WI38 (cell line): ENCODE data around the gene BORCS5.

Experiments
- H3K4me3 ChIP-seq: 2 replicates; pipeline ENCODE4 v1.5.1; 2011; ENCODE audit warnings: low read depth, mild to moderate bottlenecking, control low read depth, low read length
- TF ChIP-seq, protein P1 (sequence below): IDR thresholded peaks from 2 replicates; pipeline ENCODE4 v1.5.1; 2012; ENCODE audit warnings: low read depth, mild to moderate bottlenecking, control low read depth, low read length

The BORCS5 gene

DNA sequence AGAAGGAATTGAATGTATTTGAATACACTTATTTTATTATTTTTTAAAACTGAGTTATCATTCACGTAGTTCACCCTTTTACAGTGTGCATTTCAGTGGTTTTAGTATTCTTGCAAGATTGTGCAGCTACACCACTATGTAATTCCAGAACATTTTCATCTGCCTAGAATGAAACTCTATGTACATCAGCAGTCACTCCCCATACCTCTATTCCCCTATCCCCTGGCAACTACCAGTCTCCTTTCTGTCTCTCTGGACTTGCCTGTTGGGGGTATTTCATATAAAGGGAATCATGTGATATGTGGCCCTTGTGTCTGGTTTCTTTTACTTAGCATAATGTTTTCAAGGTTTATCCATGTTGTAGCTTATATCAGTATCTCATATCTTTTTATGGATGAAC lies 96.8 kb downstream of the BORCS5 start:
- no peak overlapping the region for H3K4me3 ChIP-seq
- TF ChIP-seq, protein P1, sequence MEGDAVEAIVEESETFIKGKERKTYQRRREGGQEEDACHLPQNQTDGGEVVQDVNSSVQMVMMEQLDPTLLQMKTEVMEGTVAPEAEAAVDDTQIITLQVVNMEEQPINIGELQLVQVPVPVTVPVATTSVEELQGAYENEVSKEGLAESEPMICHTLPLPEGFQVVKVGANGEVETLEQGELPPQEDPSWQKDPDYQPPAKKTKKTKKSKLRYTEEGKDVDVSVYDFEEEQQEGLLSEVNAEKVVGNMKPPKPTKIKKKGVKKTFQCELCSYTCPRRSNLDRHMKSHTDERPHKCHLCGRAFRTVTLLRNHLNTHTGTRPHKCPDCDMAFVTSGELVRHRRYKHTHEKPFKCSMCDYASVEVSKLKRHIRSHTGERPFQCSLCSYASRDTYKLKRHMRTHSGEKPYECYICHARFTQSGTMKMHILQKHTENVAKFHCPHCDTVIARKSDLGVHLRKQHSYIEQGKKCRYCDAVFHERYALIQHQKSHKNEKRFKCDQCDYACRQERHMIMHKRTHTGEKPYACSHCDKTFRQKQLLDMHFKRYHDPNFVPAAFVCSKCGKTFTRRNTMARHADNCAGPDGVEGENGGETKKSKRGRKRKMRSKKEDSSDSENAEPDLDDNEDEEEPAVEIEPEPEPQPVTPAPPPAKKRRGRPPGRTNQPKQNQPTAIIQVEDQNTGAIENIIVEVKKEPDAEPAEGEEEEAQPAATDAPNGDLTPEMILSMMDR: no peak

DNA sequence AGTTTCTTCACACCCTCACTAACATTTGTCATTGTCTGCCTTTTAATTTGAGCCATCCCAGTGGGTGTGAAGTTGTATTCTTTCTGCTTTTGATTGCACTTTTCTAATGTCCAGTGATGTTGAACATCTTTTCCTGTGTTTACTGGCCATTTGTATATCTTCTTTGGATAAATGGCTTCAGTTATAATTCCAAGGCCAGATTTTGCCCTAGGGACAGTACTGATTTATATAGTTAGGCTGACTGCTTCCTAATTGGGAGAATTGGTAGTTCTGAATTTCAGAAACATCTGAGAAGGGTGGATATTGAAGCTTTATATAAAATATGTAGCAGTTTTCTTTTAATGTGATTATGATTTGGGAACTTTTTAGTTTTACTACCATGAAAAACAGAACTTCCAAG lies 97.4 kb downstream of the BORCS5 start:
- TF ChIP-seq, protein P1: no peak
- no peak overlapping the region for H3K4me3 ChIP-seq

DNA sequence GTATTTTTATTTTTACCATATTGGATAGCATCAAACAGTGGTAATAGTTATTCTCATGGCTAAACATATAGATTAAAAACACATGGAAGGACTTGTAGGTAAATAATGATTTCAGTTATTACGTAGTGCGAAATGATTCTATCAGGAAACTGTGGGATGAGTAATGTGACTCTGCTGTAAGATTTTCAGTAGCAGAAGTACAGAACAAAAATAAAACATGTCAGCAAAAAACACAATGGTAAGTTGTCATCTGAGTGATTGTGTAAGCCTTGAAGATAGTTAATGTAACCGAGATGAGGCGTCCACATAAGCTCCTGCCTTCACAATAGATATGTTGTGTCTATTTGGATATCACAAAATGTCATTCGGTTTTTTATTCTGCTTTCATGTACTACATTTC lies 99.8 kb downstream of the BORCS5 start:
- TF ChIP-seq, protein P1: no peak
- no peak overlapping the region for H3K4me3 ChIP-seq

DNA sequence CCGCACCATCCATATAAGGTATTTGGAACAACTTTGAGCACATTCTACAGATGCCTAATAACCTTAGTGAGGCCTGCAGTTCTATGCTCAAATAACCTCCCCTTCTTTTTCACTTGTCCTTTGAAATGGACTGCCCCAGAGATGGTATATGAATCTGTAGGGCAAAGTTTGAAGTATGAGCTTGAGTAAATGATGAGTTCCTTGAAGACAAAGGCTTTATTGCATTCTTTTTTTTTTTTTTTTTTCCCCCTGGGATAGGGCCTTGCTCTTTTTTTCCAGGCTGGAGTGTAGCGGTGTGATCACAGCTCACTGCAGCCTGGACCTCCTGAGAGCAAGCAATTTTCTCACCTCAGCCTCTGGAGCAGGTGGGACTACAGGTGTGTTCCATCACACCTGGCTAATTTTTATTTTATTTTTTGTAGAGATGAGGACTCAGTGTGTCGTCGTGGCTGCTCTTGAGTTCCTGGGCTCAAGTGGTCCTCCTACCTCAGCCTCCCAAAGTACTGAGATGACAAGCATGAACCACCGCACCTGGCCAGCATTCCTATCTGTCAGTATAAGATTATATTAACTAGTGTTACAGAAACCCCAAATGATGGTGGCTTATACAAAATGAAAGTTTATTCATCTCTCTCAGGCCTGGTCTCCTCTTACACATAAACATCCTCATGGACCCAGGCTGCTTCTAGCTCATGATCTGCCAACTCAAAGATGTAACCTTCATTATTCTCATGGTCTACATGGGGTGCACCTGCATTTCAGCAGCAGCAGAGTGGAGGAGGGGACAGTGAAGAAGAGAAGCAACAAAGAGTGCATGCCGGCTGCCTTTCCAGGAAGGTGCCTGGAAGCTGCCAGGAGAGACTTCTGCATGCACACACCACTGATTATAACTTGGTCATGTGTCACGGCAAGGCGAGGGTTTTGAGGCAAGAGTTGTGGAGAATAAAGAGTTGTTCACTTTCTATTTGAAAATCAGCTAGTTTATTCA lies 104.4 kb downstream of the BORCS5 start:
- no peak overlapping the region for H3K4me3 ChIP-seq
- TF ChIP-seq, protein P1: no peak

DNA sequence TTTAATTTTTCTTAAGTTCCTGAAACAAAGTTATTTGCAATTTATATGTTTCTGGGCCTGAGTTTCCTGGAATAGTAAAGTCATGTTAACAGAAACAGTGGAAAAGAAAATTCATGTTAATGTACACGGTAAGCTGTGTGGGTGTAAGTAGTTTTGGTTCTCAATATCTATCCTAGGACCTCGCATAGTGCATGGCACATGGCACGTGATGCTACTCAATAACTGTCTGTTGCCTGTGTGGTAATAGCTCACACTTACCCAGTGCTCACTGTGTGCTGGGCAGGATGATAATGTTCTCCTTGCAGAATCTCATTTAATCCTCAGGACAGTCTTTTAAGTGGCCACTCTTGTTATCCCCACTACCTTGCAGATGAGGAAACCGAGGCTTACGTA lies 105.0 kb downstream of the BORCS5 start:
- TF ChIP-seq, protein P1: no peak
- no peak overlapping the region for H3K4me3 ChIP-seq

DNA sequence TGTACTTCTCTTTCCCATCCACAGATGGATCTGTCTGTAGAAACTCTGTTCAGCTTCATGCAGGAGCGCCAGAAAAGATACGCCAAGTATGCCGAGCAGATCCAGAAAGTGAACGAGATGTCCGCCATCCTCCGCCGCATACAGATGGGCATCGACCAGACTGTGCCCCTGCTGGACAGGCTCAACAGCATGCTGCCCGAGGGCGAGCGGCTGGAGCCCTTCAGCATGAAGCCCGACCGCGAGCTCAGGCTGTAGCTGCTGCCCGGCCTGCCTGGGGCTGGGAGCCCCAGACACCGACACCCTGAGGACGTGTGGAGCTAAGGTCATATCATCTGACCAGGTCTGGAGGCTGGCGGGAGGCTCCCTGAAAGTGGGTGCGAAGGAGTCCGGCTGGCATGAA lies 108.6 kb downstream of the BORCS5 start:
- TF ChIP-seq, protein P1: no peak
- H3K4me3 ChIP-seq: no peak overlapping the region

DNA sequence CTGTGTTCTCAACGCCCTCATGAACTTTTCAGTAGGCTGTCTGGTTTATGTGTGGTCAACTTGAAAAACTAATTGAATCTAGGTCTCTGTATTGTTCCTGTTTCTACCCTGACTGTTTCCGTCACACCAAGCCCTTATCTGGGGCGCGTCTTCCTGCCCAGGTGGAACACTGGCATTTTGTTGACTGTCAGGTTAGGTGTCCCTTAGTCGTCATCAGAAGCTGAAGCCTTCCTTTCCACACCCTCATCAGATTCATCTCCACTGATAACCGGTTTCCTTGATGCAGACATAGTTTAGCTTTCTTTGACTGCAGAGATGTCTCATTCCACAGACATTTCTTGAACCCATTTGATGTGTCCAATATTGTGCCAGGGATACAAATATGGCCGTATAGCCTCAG lies 109.3 kb downstream of the BORCS5 start:
- no peak overlapping the region for H3K4me3 ChIP-seq
- TF ChIP-seq, protein P1: no peak
